GM23338 (cell line): Measurements from ENCODE around the gene TRIOBP. TPM values are rescaled to one million over a fixed set of nuclear protein-coding genes. Genes with fewer than 3 reads are reported as not detected.

Source experiments
- ATAC-seq: fragments of 200-7000 bp; cut with Tn5 transposase; 3 replicates; pipeline ENCODE4 v1.9.1; 2020
- DNase-seq: peaks from one replicate; pipeline ENCODE4 v3.0.0-alpha.2; 2015; ENCODE audit warnings: low spot score
- H2AFZ ChIP-seq: fragments of 200-600 bp; sonication (generic); 2 replicates; pipeline ENCODE4 v1.8.0; 2016; ENCODE audit warnings: antibody characterized with exemption, mild to moderate bottlenecking, moderate library complexity
- H3F3A ChIP-seq: fragments of 200-600 bp; sonication (generic); replicated peaks from 2 replicates; pipeline ENCODE4 v1.8.0; 2017; ENCODE audit warnings: antibody characterized with exemption, mixed run types, low read depth
- H3K27ac ChIP-seq: fragments of 200-600 bp; sonication (generic); 2 replicates; pipeline ENCODE4 v1.6.1; 2016; ENCODE audit warnings: low read depth
- H3K27me3 ChIP-seq: fragments of 200-600 bp; sonication (generic); 2 replicates; pipeline ENCODE4 v1.8.0; 2016; ENCODE audit warnings: mild to moderate bottlenecking, mixed run types, moderate library complexity; ENCODE audit not compliant: insufficient read depth
- H3K36me3 ChIP-seq: fragments of 200-600 bp; sonication (generic); 2 replicates; pipeline ENCODE4 v1.8.0; 2016; ENCODE audit warnings: mild to moderate bottlenecking; ENCODE audit not compliant: insufficient read depth
- H3K4me1 ChIP-seq: fragments of 200-600 bp; sonication (generic); 2 replicates; pipeline ENCODE4 v1.8.0; 2016; ENCODE audit warnings: mild to moderate bottlenecking, moderate library complexity; ENCODE audit not compliant: insufficient read depth
- H3K4me2 ChIP-seq: fragments of 200-600 bp; sonication (generic); 2 replicates; pipeline ENCODE4 v1.7.1; 2017; ENCODE audit warnings: mixed run types
- H3K4me3 ChIP-seq: fragments of 200-600 bp; sonication (generic); 2 replicates; pipeline ENCODE4 v1.6.1; 2016; ENCODE audit warnings: mixed run types
- H3K79me2 ChIP-seq: fragments of 200-600 bp; sonication (generic); replicated peaks from 2 replicates; pipeline ENCODE4 v1.8.0; 2017; ENCODE audit warnings: mild to moderate bottlenecking; ENCODE audit not compliant: insufficient read depth
- H3K9me2 ChIP-seq: fragments of 200-600 bp; sonication (generic); 2 replicates; pipeline ENCODE4 v1.8.0; 2017; ENCODE audit not compliant: insufficient read depth
- H4K20me1 ChIP-seq: fragments of 200-600 bp; sonication (generic); replicated peaks from 2 replicates; pipeline ENCODE4 v1.8.0; 2017; ENCODE audit warnings: mild to moderate bottlenecking; ENCODE audit not compliant: insufficient read depth
- H3K27ac Mint-ChIP-seq: 2 replicates; pipeline ENCODE4 v1.8.0; 2020; ENCODE audit warnings: inconsistent platforms, mild to moderate bottlenecking, moderate library complexity, mixed read lengths
- H3K27me3 Mint-ChIP-seq: 3 replicates; pipeline ENCODE4 v1.8.0; 2022; ENCODE audit warnings: low read depth, mild to moderate bottlenecking, moderate library complexity, mixed read lengths, inconsistent platforms; ENCODE audit not compliant: insufficient read depth, poor library complexity
- H3K36me3 Mint-ChIP-seq: 3 replicates; pipeline ENCODE4 v1.8.0; 2021; ENCODE audit warnings: low read depth, mild to moderate bottlenecking, inconsistent platforms, moderate library complexity, mixed read lengths
- H3K4me1 Mint-ChIP-seq: 3 replicates; pipeline ENCODE4 v1.8.0; 2020; ENCODE audit warnings: mild to moderate bottlenecking, inconsistent platforms, mixed read lengths
- H3K4me3 Mint-ChIP-seq: 3 replicates; pipeline ENCODE4 v1.8.0; 2021; ENCODE audit warnings: moderate library complexity, mild to moderate bottlenecking, inconsistent platforms, mixed read lengths
- H3K9me3 Mint-ChIP-seq: 3 replicates; pipeline ENCODE4 v1.8.0; 2020; ENCODE audit warnings: moderate library complexity, mild to moderate bottlenecking, inconsistent platforms, mixed read lengths
- EZH2 ChIP-seq: fragments of 200-600 bp; sonication (generic); IDR thresholded peaks from one replicate; pipeline ENCODE4 v1.8.0; 2017; ENCODE audit warnings: antibody characterized with exemption, mild to moderate bottlenecking, low read depth; ENCODE audit not compliant: unreplicated experiment
- JUNB ChIP-seq: IDR thresholded peaks from one replicate; pipeline ENCODE4 v1.6.1; 2016; ENCODE audit warnings: antibody characterized with exemption; ENCODE audit not compliant: unreplicated experiment
- STAT1 ChIP-seq: IDR thresholded peaks from one replicate; pipeline ENCODE4 v1.6.1; 2016; ENCODE audit warnings: antibody characterized with exemption; ENCODE audit not compliant: unreplicated experiment
- ZNF114 ChIP-seq: fragments of 250-450 bp; sonication (Bioruptor Pico); IDR thresholded peaks from 2 replicates; pipeline ENCODE4 v1.5.0; 2020; ENCODE audit warnings: mild to moderate bottlenecking, moderate library complexity
- polyA plus RNA-seq: library from polyadenylated mRNA; unstranded; fragments of >200 nt; fragmentation: Nextera tagmentation; extraction: Ambion mirVana; gene quantifications from 2 replicates; pipeline ENCODE4 v1.2.1, GENCODE V29; 2016
- total RNA-seq: library from RNA; depleted of rRNA; stranded (reverse); fragments of >200 nt; shearing (Covaris generic); gene quantifications from 2 replicates; pipeline ENCODE4 v1.2.3, GENCODE V29; 2014
- TF ChIP-seq, protein P1 (sequence below): IDR thresholded peaks from 2 replicates; pipeline ENCODE4 v1.6.1; 2016; ENCODE audit warnings: antibody characterized with exemption
- TF ChIP-seq, protein P2 (sequence below), 2 experiments: fragments of 200-600 bp in 1 of 2; sonication (generic) in 1 of 2; conservative IDR thresholded peaks; 2 replicates each; pipeline versions ENCODE4 v1.5.1 to v1.6.1; 2016 to 2017; ENCODE audit warnings: antibody characterized with exemption in 2 of 2, low read depth in 2 of 2, mild to moderate bottlenecking in 2 of 2, moderate library complexity in 1 of 2
- TF ChIP-seq, protein P3 (sequence below): IDR thresholded peaks from one replicate; pipeline ENCODE4 v1.6.1; 2018; ENCODE audit warnings: antibody characterized with exemption; ENCODE audit not compliant: unreplicated experiment

Gene TRIOBP
- total and polyA plus RNA-seq, 2 experiments from 2014 or later = 21.4 to 48.4 TPM

DNA sequence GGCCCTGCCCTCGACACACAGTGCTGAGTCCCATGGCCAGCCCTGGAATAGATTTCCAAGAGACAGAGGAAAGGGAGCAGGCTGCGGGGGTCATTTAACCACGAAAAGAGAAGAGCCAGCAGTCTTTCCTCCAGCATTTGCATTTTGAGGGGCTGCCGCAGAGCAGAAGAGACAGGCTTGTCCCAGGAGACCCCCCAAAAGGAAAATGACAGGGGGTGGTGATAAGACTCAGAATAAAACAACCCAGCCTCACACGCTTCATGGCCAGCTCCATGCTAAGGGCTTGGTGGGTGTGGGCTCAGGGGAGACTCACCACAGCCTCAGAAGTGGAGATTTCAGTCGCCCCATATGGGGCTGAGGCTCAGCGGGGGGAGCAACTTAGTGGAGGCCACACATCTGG lies 16.9 kb downstream of the TRIOBP start:
- H3K27ac Mint-ChIP-seq = no peak overlapping the region
- DNase-seq = no peak

DNA sequence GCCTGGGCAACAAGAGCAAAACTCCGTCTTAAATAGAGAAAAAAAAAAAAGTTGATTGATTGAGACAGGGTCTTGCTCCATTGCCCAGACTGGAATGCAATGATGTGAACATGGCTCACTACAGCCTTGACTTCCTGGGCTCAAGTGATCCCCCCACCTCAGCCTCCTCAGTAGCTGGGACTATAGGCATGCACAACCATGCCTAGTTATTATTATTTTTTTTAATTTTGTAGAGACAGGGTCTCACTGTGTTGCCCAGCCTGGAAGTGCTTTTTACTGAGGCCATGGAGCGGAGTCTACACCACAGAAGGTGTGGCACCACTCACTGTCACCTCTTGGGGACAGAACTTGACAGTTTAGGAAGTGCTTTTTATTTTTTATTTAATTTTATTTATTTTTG lies 17.8 kb downstream of the TRIOBP start:
- no peaks in the 10 kb centered on the region for H3F3A ChIP-seq
- H3K4me2 ChIP-seq = no peak overlapping the region
- no peak overlapping the region for H3K27ac ChIP-seq
- DNase-seq (no peak), ATAC-seq (no peak)
- no peaks in the 10 kb centered on the region for H3K27me3 ChIP-seq
- no peak overlapping the region for H3K4me3 ChIP-seq
- Mint-ChIP-seq H3K4me3 (no peak overlapping the region), H3K27me3 (peaks cover 14% of the 10 kb centered on the region), H3K27ac (no peak overlapping the region), H3K36me3 (peaks cover 47% of the 10 kb centered on the region), H3K4me1 (peaks cover 4% of the 10 kb centered on the region), H3K9me3 (no peaks in the 10 kb centered on the region)
- peaks cover 4% of the 10 kb centered on the region; the same call in 1 of the 2 replicates for H3K36me3 ChIP-seq
- no peaks in the 10 kb centered on the region for H3K9me2 ChIP-seq
- no peaks in the 10 kb centered on the region; the same call in 1 of the 2 replicates for H4K20me1 ChIP-seq
- no peaks in the 10 kb centered on the region for H3K79me2 ChIP-seq
- no peaks in the 10 kb centered on the region for H3K4me1 ChIP-seq
- no peak overlapping the region for H2AFZ ChIP-seq
- TF ChIP-seq JUNB (no peak), ZNF114 (CRISPR knock-in tag) (no peak)
- TF ChIP-seq, protein P1, sequence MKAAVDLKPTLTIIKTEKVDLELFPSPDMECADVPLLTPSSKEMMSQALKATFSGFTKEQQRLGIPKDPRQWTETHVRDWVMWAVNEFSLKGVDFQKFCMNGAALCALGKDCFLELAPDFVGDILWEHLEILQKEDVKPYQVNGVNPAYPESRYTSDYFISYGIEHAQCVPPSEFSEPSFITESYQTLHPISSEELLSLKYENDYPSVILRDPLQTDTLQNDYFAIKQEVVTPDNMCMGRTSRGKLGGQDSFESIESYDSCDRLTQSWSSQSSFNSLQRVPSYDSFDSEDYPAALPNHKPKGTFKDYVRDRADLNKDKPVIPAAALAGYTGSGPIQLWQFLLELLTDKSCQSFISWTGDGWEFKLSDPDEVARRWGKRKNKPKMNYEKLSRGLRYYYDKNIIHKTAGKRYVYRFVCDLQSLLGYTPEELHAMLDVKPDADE = no peak

More for the DNA sequence above, 16.9 kb downstream of the TRIOBP start:
- Mint-ChIP-seq H3K27me3 (peaks cover 9% of the 10 kb centered on the region), H3K4me3 (no peak overlapping the region), H3K4me1 (peaks cover 4% of the 10 kb centered on the region), H3K9me3 (no peaks in the 10 kb centered on the region), H3K36me3 (peaks cover 48% of the 10 kb centered on the region)
- H3F3A ChIP-seq = no peaks in the 10 kb centered on the region
- no peaks in the 10 kb centered on the region for H3K9me2 ChIP-seq
- H3K4me2 ChIP-seq = no peak overlapping the region
- ATAC-seq = no peak
- H3K36me3 ChIP-seq = peaks cover 4% of the 10 kb centered on the region; the same call in 1 of the 2 replicates
- no peaks in the 10 kb centered on the region for H4K20me1 ChIP-seq
- no peaks in the 10 kb centered on the region for H3K27me3 ChIP-seq
- no peak overlapping the region for H3K27ac ChIP-seq
- H2AFZ ChIP-seq = no peak overlapping the region
- no peaks in the 10 kb centered on the region for H3K79me2 ChIP-seq
- H3K4me3 ChIP-seq = no peak overlapping the region
- TF ChIP-seq STAT1 (no peak), JUNB (no peak), EZH2 (no peak)
- TF ChIP-seq, protein P2, sequence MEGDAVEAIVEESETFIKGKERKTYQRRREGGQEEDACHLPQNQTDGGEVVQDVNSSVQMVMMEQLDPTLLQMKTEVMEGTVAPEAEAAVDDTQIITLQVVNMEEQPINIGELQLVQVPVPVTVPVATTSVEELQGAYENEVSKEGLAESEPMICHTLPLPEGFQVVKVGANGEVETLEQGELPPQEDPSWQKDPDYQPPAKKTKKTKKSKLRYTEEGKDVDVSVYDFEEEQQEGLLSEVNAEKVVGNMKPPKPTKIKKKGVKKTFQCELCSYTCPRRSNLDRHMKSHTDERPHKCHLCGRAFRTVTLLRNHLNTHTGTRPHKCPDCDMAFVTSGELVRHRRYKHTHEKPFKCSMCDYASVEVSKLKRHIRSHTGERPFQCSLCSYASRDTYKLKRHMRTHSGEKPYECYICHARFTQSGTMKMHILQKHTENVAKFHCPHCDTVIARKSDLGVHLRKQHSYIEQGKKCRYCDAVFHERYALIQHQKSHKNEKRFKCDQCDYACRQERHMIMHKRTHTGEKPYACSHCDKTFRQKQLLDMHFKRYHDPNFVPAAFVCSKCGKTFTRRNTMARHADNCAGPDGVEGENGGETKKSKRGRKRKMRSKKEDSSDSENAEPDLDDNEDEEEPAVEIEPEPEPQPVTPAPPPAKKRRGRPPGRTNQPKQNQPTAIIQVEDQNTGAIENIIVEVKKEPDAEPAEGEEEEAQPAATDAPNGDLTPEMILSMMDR (conservative IDR thresholded peaks at IDR 0.05; ENCODE audit: low read depth in 2 of 2) = no peak
- TF ChIP-seq, protein P1 = no peak
- TF ChIP-seq, protein P3, sequence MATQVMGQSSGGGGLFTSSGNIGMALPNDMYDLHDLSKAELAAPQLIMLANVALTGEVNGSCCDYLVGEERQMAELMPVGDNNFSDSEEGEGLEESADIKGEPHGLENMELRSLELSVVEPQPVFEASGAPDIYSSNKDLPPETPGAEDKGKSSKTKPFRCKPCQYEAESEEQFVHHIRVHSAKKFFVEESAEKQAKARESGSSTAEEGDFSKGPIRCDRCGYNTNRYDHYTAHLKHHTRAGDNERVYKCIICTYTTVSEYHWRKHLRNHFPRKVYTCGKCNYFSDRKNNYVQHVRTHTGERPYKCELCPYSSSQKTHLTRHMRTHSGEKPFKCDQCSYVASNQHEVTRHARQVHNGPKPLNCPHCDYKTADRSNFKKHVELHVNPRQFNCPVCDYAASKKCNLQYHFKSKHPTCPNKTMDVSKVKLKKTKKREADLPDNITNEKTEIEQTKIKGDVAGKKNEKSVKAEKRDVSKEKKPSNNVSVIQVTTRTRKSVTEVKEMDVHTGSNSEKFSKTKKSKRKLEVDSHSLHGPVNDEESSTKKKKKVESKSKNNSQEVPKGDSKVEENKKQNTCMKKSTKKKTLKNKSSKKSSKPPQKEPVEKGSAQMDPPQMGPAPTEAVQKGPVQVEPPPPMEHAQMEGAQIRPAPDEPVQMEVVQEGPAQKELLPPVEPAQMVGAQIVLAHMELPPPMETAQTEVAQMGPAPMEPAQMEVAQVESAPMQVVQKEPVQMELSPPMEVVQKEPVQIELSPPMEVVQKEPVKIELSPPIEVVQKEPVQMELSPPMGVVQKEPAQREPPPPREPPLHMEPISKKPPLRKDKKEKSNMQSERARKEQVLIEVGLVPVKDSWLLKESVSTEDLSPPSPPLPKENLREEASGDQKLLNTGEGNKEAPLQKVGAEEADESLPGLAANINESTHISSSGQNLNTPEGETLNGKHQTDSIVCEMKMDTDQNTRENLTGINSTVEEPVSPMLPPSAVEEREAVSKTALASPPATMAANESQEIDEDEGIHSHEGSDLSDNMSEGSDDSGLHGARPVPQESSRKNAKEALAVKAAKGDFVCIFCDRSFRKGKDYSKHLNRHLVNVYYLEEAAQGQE = no peak
- no peaks in the 10 kb centered on the region for H3K4me1 ChIP-seq
